K562 (cell line): ENCODE results near the gene NECTIN1. TPM values are rescaled to one million over a fixed set of nuclear protein-coding genes. Genes with fewer than 3 reads are reported as not detected.

ENCODE experiments used
- ATAC-seq: fragments of 200-7000 bp; cut with Tn5 transposase; 3 replicates; pipeline ENCODE4 v1.9.1; 2020; ENCODE audit warnings: moderate library complexity
- BruUV-seq: library from RNA; stranded (reverse); fragments of 400-500 nt; replicated peaks from 2 replicates; lab custom pipeline; 2021; lab: Mats Ljungman, UMichigan
- CTCF ChIA-PET: fragments of 300-600 bp; formaldehyde crosslinking; extraction: SDS; loops from one replicate; lab custom pipeline; 2021; ENCODE audit warnings: low intra/inter-chr PET ratio; lab: Yijun Ruan, JAX
- POLR2A ChIA-PET: fragments of 300-600, 350-650 bp; sonication (Branson Sonifier 250); formaldehyde crosslinking; extraction: SDS; loops from one replicate; lab custom pipeline; 2021; ENCODE audit warnings: antibody characterized with exemption, inconsistent platforms; lab: Yijun Ruan, JAX
- DNase-seq, 4 experiments: peaks; one replicate each; pipeline versions ENCODE4 v3.0.0 to v3.0.0-alpha.2; 2011 to 2018; ENCODE audit warnings: low spot score in 3 of 4, mixed read lengths in 3 of 4; ENCODE audit errors: extremely low read depth in 1 of 4
- FAIRE-seq: peaks from 2 replicates; lab custom pipeline; 2011; peaks lifted over from hg19 to GRCh38; lab: Jason Lieb, UNC
- H2AFZ ChIP-seq: 2 replicates; pipeline ENCODE4 v1.6.0; 2011; ENCODE audit warnings: low read depth, low read length, control low read depth, inconsistent platforms
- H3K27ac ChIP-seq: fragments of 200-600 bp; 3 replicates; pipeline ENCODE4 v1.8.0; 2011; ENCODE audit warnings: low read depth, mild to moderate bottlenecking, control low read depth, inconsistent platforms, low read length, moderate library complexity, mixed read lengths; ENCODE audit errors: extremely low read depth
- H3K27me3 ChIP-seq, 2 experiments: fragments of 300-600 bp in 1 of 2; 2 replicates in 1 of 2; 3 replicates in 1 of 2; pipeline versions ENCODE4 v1.6.0 to v1.8.0; 2011; ENCODE audit warnings: inconsistent platforms in 2 of 2, low read length in 2 of 2, mild to moderate bottlenecking in 1 of 2, mixed read lengths in 1 of 2, moderate library complexity in 1 of 2; ENCODE audit not compliant: control insufficient read depth in 2 of 2, insufficient read depth in 2 of 2
- H3K36me3 ChIP-seq: fragments of 300-600 bp; 3 replicates; pipeline ENCODE4 v1.8.0; 2011; ENCODE audit warnings: mild to moderate bottlenecking, low read length, inconsistent platforms; ENCODE audit not compliant: control insufficient read depth, insufficient read depth
- H3K4me1 ChIP-seq, 2 experiments: fragments of 200-600 bp in 1 of 2; replicated peaks in 1 of 2; 2 replicates in 1 of 2; 3 replicates in 1 of 2; pipeline versions ENCODE4 v1.5.1 to v1.8.0; 2011; ENCODE audit warnings: inconsistent platforms in 2 of 2, low read length in 2 of 2, mild to moderate bottlenecking in 1 of 2, mixed read lengths in 1 of 2, moderate library complexity in 1 of 2; ENCODE audit not compliant: control insufficient read depth in 2 of 2, insufficient read depth in 2 of 2
- H3K4me2 ChIP-seq: 2 replicates; pipeline ENCODE4 v1.6.1; 2011; ENCODE audit warnings: low read length, control low read depth, inconsistent platforms, mixed read lengths; ENCODE audit not compliant: insufficient read depth
- H3K4me3 ChIP-seq: fragments of 200-600 bp; sonication (generic), shearing (Covaris generic); 2 replicates; pipeline ENCODE4 v1.5.1; 2016; ENCODE audit warnings: control low read depth, inconsistent platforms
- H3K79me2 ChIP-seq: fragments of 200-600 bp; 3 replicates; pipeline ENCODE4 v1.8.0; 2011; ENCODE audit warnings: low read length, inconsistent platforms; ENCODE audit not compliant: control insufficient read depth, insufficient read depth
- H3K9ac ChIP-seq, 2 experiments: 2 replicates each; pipeline versions ENCODE4 v1.6.0 to v1.6.1; 2011; ENCODE audit warnings: low read depth in 2 of 2, low read length in 2 of 2, control low read depth in 1 of 2, inconsistent platforms in 1 of 2, mild to moderate bottlenecking in 1 of 2, mixed read lengths in 1 of 2; ENCODE audit not compliant: insufficient read depth in 1 of 2
- H3K9me1 ChIP-seq: one replicate; pipeline ENCODE4 v1.6.0; 2011; ENCODE audit warnings: inconsistent platforms, mild to moderate bottlenecking, low read length, moderate library complexity; ENCODE audit not compliant: control insufficient read depth, insufficient read depth
- H3K9me3 ChIP-seq: replicated peaks from 2 replicates; pipeline ENCODE4 v1.5.1; 2011; ENCODE audit warnings: low read depth, low read length, inconsistent platforms; ENCODE audit not compliant: control insufficient read depth, insufficient read depth
- H4K20me1 ChIP-seq: replicated peaks from 2 replicates; pipeline ENCODE4 v1.6.1; 2011; ENCODE audit warnings: low read length, inconsistent platforms, mixed read lengths; ENCODE audit not compliant: control insufficient read depth, insufficient read depth
- C11orf30 ChIP-seq: fragments of 450-650 bp; IDR thresholded peaks from 2 replicates; pipeline ENCODE4 v1.6.1; 2016; ENCODE audit warnings: low read depth, mild to moderate bottlenecking
- HNRNPK ChIP-seq: fragments of 200-400 bp; formaldehyde crosslinking; IDR thresholded peaks from one replicate; pipeline ENCODE4 v1.6.1; 2018; ENCODE audit warnings: mild to moderate bottlenecking, low read depth, low read length; ENCODE audit not compliant: poor library complexity, severe bottlenecking
- RAD21 ChIP-seq, 2 experiments: fragments of 250-450 bp in 1 of 2; fragments of 450-650 bp in 1 of 2; sonication (Bioruptor Pico) in 1 of 2; formaldehyde crosslinking in 1 of 2; IDR thresholded peaks in 1 of 2; conservative IDR thresholded peaks in 1 of 2; 2 replicates each; pipeline versions ENCODE4 v1.4.0 to v1.8.0; 2020 to 2022; ENCODE audit warnings: mild to moderate bottlenecking in 2 of 2, moderate library complexity in 1 of 2
- TCFL5 ChIP-seq: fragments of 250-450 bp; sonication (Bioruptor Pico); conservative IDR thresholded peaks from 2 replicates; pipeline ENCODE4 v1.6.1; 2021; ENCODE audit warnings: mild to moderate bottlenecking, moderate library complexity, matching md5 sums
- ZNF41 ChIP-seq: fragments of 250-450 bp; sonication (Bioruptor Pico); conservative IDR thresholded peaks from 2 replicates; pipeline ENCODE4 v1.4.0; 2020; ENCODE audit warnings: mild to moderate bottlenecking
- WGBS: fragments of 100-300 bp; shearing (Covaris generic); methylation state at CpG from one replicate; pipeline ENCODE4 v1.1.6; 2016; ENCODE audit warnings: low coverage, mixed read lengths; ENCODE audit not compliant: insufficient coverage; ENCODE audit errors: missing lambda C conversion rate; 5-methylcytosine and 5-hydroxymethylcytosine counted together
- in situ Hi-C: fragments of 300-500 bp; cut with MboI; formaldehyde crosslinking; loops from 4 replicates; pipeline ENCODE4 v1.15.0; 2018; ENCODE audit warnings: inconsistent platforms, mixed read lengths
- intact Hi-C: fragments of 100-400 bp; cut with micrococcal nuclease; formaldehyde crosslinking; loops from 2 replicates; pipeline ENCODE4 v1.14.2; 2022
- polyA plus RNA-seq, 8 experiments: library from polyadenylated mRNA; depleted of rRNA in 4 of 8; stranded (reverse) in 5 of 8; unstranded in 3 of 8; fragments of >200 nt; fragmentation: Nextera tagmentation in 2 of 8; fragmentation: Illumina TruSeq in 1 of 8; extraction: Ambion mirVana in 2 of 8; extraction: Trizol in 1 of 8; gene quantifications; 2 replicates each; pipeline versions ENCODE4 v1.2.1 to v1.2.3, GENCODE V29; 2011 to 2014; ENCODE audit warnings: inconsistent platforms in 1 of 8, missing spikeins in 1 of 8
- total RNA-seq, 7 experiments: library from RNA; depleted of rRNA in 6 of 7; stranded (reverse); fragments of >200 nt in 6 of 7; fragmentation: Illumina TruSeq in 2 of 7; extraction: Trizol in 2 of 7; gene quantifications; 2 replicates each; pipeline versions ENCODE4 v1.2.1 to v1.2.3, GENCODE V29; 2011 to 2021; ENCODE audit warnings: low replicate concordance in 1 of 7

The NECTIN1 gene
- total and polyA plus RNA-seq, 9 of the 15 experiments (the other 6 are each of a cell fraction or from before 2014, with no cell fraction given): 0.09 to 0.53 (median 0.23) TPM; not detected in 2

DNA sequence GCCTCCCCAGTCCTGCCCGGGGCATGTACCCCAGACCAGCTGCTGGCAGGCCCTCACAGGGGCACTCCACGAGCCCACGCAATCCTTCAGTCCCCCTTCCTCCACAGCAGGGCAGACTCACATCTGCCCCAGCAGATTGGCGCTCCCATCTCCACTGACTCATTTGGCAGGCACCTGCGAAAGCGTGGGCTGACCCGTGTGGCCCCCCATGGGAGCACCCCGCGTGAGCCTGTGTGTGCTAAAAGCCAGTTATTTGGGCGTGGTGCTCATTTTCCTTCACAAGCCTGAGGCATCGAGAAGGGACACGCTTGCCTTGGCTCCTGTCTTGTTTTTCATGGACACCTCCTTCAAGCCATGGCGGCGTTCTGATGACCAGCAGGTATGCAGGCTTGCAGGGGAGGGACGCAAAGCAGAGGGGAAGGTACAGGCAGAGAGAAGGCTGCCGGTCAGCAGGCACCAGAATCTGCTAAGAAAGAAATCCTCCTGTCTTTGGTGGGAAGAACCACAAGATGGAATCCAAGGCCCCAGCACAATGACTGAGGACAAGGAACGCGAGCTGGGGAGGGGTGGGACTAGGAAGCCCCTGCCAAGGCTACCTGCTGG, 8.6 kb downstream of the NECTIN1 start:
- no peaks in the 10 kb centered on the region for H3K36me3 ChIP-seq
- H3K4me3 ChIP-seq: no peak overlapping the region
- no peak for FAIRE-seq
- WGBS: 1% methylated on average over 15 of the region's 18 CpGs
- DNase-seq: no peak
- no peaks in the 10 kb centered on the region for H3K79me2 ChIP-seq
- H2AFZ ChIP-seq: no peak overlapping the region
- in situ Hi-C loops (no loop called here), intact Hi-C loops (no loop called here)
- BruUV-seq: no TSS peak
- no peaks in the 10 kb centered on the region for H3K4me1 ChIP-seq
- ATAC-seq: no peak
- no peak overlapping the region for H3K27ac ChIP-seq
- peaks cover 0 to 68% of the 10 kb centered on the region in 2 experiments; a peak in 3 of 5 replicates for H3K27me3 ChIP-seq
- no peak overlapping the region for H3K4me2 ChIP-seq
- ChIA-PET POLR2A (interaction anchor here (0.5 to 1.2 kb wide), 2 partner anchors 13 to 48 kb away, joined by 4 read pairs; no protein-coding TSS in a partner anchor), CTCF (interaction anchor here (0.6 kb wide), 1 partner anchor 388 kb away, joined by 3 read pairs; no protein-coding TSS in a partner anchor)
- no peak overlapping the region for H3K9ac ChIP-seq
- peaks cover 6% of the 10 kb centered on the region for H4K20me1 ChIP-seq
- no peaks in the 10 kb centered on the region for H3K9me3 ChIP-seq
- no peak for TF ChIP-seq HNRNPK
- no peak for TF ChIP-seq C11orf30
- no peak for TF ChIP-seq ZNF41 (CRISPR knock-in tag)
- TF ChIP-seq TCFL5 (CRISPR knock-in tag): no peak
- no peak for TF ChIP-seq RAD21 (CRISPR knock-in tag; conservative IDR thresholded peaks at IDR 0.05 in 1 of 2, IDR thresholded peaks at IDR 0.05 in 1 of 2)
- H3K9me1 ChIP-seq: no peaks in the 10 kb centered on the region
